Endothelial cell of umbilical vein (primary cell): ENCODE measurements around the gene ADGRL3. TPM values are rescaled to one million over a fixed set of nuclear protein-coding genes. Genes with fewer than 3 reads are reported as not detected.

Experiments used
- BruUV-seq: library from RNA; stranded (reverse); fragments of 400-500 nt; replicated peaks from 2 replicates; lab custom pipeline; 2021; lab: Mats Ljungman, UMichigan
- CTCF ChIA-PET: fragments of 300-600, 350-600 bp; sonication (Branson Sonifier 250); formaldehyde crosslinking; loops from one replicate; lab custom pipeline; 2021; ENCODE audit warnings: antibody characterized with exemption, inconsistent platforms; lab: Charles Lee
- POLR2A ChIA-PET: fragments of 300-600, 350-600 bp; sonication (Branson Sonifier 250); formaldehyde crosslinking; loops from one replicate; lab custom pipeline; 2021; ENCODE audit warnings: antibody characterized with exemption, inconsistent platforms; lab: Charles Lee
- DNase-seq: peaks from one replicate; pipeline ENCODE4 v3.0.0-alpha.2; 2011; ENCODE audit warnings: low read depth, low spot score
- FAIRE-seq: peaks from 2 replicates; lab custom pipeline; 2011; peaks lifted over from hg19 to GRCh38; lab: Jason Lieb, UNC
- H2AFZ ChIP-seq: 2 replicates; pipeline ENCODE4 v1.6.0; 2012; ENCODE audit warnings: low read depth, low read length, control low read depth, inconsistent platforms
- H3K27ac ChIP-seq: 2 replicates; pipeline ENCODE4 v1.5.1; 2011; ENCODE audit warnings: low read depth, mild to moderate bottlenecking, control low read depth, low read length, moderate library complexity; ENCODE audit not compliant: insufficient read depth
- H3K27me3 ChIP-seq, 2 experiments: 2 replicates each; pipeline versions ENCODE4 v1.6.0 to v1.6.1; 2011; ENCODE audit warnings: low read length in 2 of 2, mixed read lengths in 1 of 2; ENCODE audit not compliant: control insufficient read depth in 2 of 2, insufficient read depth in 2 of 2
- H3K36me3 ChIP-seq, 2 experiments: 2 replicates in 1 of 2; 3 replicates in 1 of 2; pipeline ENCODE4 v1.5.1; 2011; ENCODE audit warnings: low read length in 2 of 2, mild to moderate bottlenecking in 1 of 2, moderate library complexity in 1 of 2; ENCODE audit not compliant: control insufficient read depth in 2 of 2, insufficient read depth in 2 of 2; ENCODE audit errors: extremely low read depth in 1 of 2
- H3K4me1 ChIP-seq: 3 replicates; pipeline ENCODE4 v1.5.1; 2011; ENCODE audit warnings: mild to moderate bottlenecking, low read length; ENCODE audit not compliant: control insufficient read depth, insufficient read depth; ENCODE audit errors: extremely low read depth
- H3K4me2 ChIP-seq: 2 replicates; pipeline ENCODE4 v1.6.1; 2011; ENCODE audit warnings: low read length, control low read depth, mixed read lengths; ENCODE audit not compliant: insufficient read depth
- H3K4me3 ChIP-seq, 3 experiments: fragments of 200-600 bp in 1 of 3; sonication (generic), shearing (Covaris generic) in 1 of 3; replicated peaks in 1 of 3; 2 replicates each; pipeline ENCODE4 v1.5.1; 2011 to 2016; ENCODE audit warnings: control low read depth in 3 of 3, low read length in 3 of 3, mild to moderate bottlenecking in 2 of 3, inconsistent platforms in 1 of 3, low read depth in 1 of 3, moderate library complexity in 1 of 3; ENCODE audit not compliant: insufficient read depth in 1 of 3
- H3K79me2 ChIP-seq: 2 replicates; pipeline ENCODE4 v1.6.0; 2012; ENCODE audit warnings: low read length, inconsistent platforms; ENCODE audit not compliant: control insufficient read depth, insufficient read depth
- H3K9ac ChIP-seq: replicated peaks from 2 replicates; pipeline ENCODE3; 2011; ENCODE audit warnings: low read length, control low read depth; ENCODE audit not compliant: insufficient read depth; ENCODE audit errors: extremely low read depth
- H3K9me1 ChIP-seq: replicated peaks from 3 replicates; pipeline ENCODE4 v1.6.0; 2011; ENCODE audit warnings: mild to moderate bottlenecking, low read length; ENCODE audit not compliant: control insufficient read depth, insufficient read depth; ENCODE audit errors: extremely low read depth
- H3K9me3 ChIP-seq: replicated peaks from 2 replicates; pipeline ENCODE4 v1.5.1; 2012; ENCODE audit warnings: low read length, inconsistent platforms; ENCODE audit not compliant: control insufficient read depth, insufficient read depth
- H4K20me1 ChIP-seq: replicated peaks from 2 replicates; pipeline ENCODE3; 2011; ENCODE audit warnings: mild to moderate bottlenecking, low read length; ENCODE audit not compliant: control insufficient read depth, insufficient read depth; ENCODE audit errors: extremely low read depth
- CTCF ChIP-seq, 2 donors: IDR thresholded peaks; 1 replicate in 1 of 2; 2 replicates in 1 of 2; pipeline ENCODE4 v1.5.1; 2011; ENCODE audit warnings: low read length in 2 of 2, mild to moderate bottlenecking in 2 of 2, moderate library complexity in 2 of 2, control low read depth in 1 of 2, inconsistent platforms in 1 of 2, low read depth in 1 of 2; ENCODE audit not compliant: insufficient read depth in 1 of 2; ENCODE audit errors: extremely low read depth in 1 of 2
- EZH2 ChIP-seq: IDR thresholded peaks from 2 replicates; pipeline ENCODE4 v1.6.1; 2012; ENCODE audit warnings: borderline replicate concordance, low read depth, mild to moderate bottlenecking, moderate library complexity, low read length, inconsistent platforms; ENCODE audit not compliant: severe bottlenecking
- FOS ChIP-seq: IDR thresholded peaks from 2 replicates; pipeline ENCODE4 v1.6.1; 2011; ENCODE audit warnings: mild to moderate bottlenecking, low read length, moderate library complexity, borderline replicate concordance; ENCODE audit not compliant: insufficient read depth
- GATA2 ChIP-seq: IDR thresholded peaks from 2 replicates; pipeline ENCODE4 v1.7.0; 2011; ENCODE audit warnings: low read depth, mild to moderate bottlenecking, moderate library complexity, mixed read lengths, low read length; ENCODE audit not compliant: insufficient read length, insufficient read depth
- JUN ChIP-seq: IDR thresholded peaks from 2 replicates; pipeline ENCODE4 v1.6.1; 2011; ENCODE audit warnings: borderline replicate concordance, low read depth; ENCODE audit not compliant: insufficient read length, insufficient read depth
- MYC ChIP-seq: IDR thresholded peaks from one replicate; pipeline ENCODE4 v1.6.1; 2011; ENCODE audit warnings: mild to moderate bottlenecking, low read depth, low read length
- POLR2A ChIP-seq: IDR thresholded peaks from 2 replicates; pipeline ENCODE4 v1.6.1; 2012; ENCODE audit warnings: low read depth, mild to moderate bottlenecking, control low read depth, low read length
- POLR2AphosphoS5 ChIP-seq: IDR thresholded peaks from 2 replicates; pipeline ENCODE4 v1.6.1; 2012; ENCODE audit warnings: low read depth, mild to moderate bottlenecking, control low read depth, low read length, moderate library complexity; ENCODE audit not compliant: insufficient read depth
- dilution Hi-C: fragments of 300-500 bp; cut with MboI; formaldehyde crosslinking; loops from one replicate; pipeline ENCODE4 v1.15.0; 2019; ENCODE audit warnings: low sequenced_read_pairs; ENCODE audit not compliant: extremely low pct_ligation_motif_present
- intact Hi-C: fragments of 100-400 bp; cut with micrococcal nuclease; formaldehyde crosslinking; loops from one replicate; pipeline ENCODE4 v1.10.0; 2022
- polyA plus RNA-seq, 4 experiments: library from polyadenylated mRNA; depleted of rRNA in 3 of 4; stranded (reverse) in 3 of 4; unstranded in 1 of 4; fragments of >200 nt; gene quantifications; 2 replicates each; pipeline versions ENCODE4 v1.2.1 to v1.2.3, GENCODE V29; 2011 to 2012; ENCODE audit warnings: missing spikeins in 1 of 4
- total RNA-seq: library from RNA; stranded (reverse); gene quantifications from 2 replicates; pipeline ENCODE4 v1.2.3, GENCODE V29; 2021
- TF ChIP-seq, protein P1 (sequence below): IDR thresholded peaks from 2 replicates; pipeline ENCODE4 v1.6.1; 2011; ENCODE audit not compliant: insufficient read depth, insufficient read length

ADGRL3 gene
- total and polyA plus RNA-seq, 2 donors (not counting 3 experiments of a cell fraction or from before 2014, with no cell fraction given), result not detected

DNA sequence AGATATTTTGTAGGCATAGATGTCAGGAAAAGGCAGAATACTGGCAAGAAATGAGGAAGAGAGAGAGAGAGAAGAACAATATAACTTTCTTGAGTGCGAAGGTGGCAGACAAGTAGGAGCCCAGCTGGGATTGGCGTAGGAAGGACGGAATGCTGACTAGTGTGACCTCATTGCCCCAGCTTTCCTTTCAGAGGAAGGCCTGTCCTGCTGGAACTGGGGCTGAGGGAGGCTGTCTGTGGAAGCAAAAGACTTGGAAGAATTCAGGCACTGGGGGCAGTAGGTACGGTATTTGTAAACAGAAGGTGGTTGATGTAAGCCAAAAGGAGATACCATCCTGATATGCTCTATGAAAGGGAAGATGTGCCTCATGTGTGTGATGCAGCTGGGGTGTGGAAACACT lies 818.4 kb downstream of the ADGRL3 start:
- intact Hi-C loops, result no loop called here
- Histone ChIP-seq H4K20me1 (no peaks in the 10 kb centered on the region), H3K79me2 (no peaks in the 10 kb centered on the region), H3K27ac (no peak overlapping the region), H3K4me3 (no peak overlapping the region), H3K9ac (no peak overlapping the region), H3K27me3 (no peaks in the 10 kb centered on the region), H3K9me3 (no peaks in the 10 kb centered on the region), H2AFZ (no peak overlapping the region), H3K36me3 (no peaks in the 10 kb centered on the region), H3K4me1 (no peaks in the 10 kb centered on the region), H3K9me1 (no peaks in the 10 kb centered on the region), H3K4me2 (no peak overlapping the region)
- TF ChIP-seq POLR2A (no peak), POLR2AphosphoS5 (no peak), GATA2 (no peak)
- dilution Hi-C loops, result no loop called here
- DNase-seq (no peak), FAIRE-seq (no peak)
- CTCF ChIA-PET, result no interaction called here
- POLR2A ChIA-PET, result no interaction called here
- BruUV-seq, result no TSS peak

- dilution Hi-C loops, result no loop called here
- intact Hi-C loops, result no loop called here
- H3K4me2 ChIP-seq, result no peak overlapping the region
These were observed 823.5 kb downstream of the ADGRL3 start for GRCh38 chr4:62023633-62024032.

More at GRCh38 chr4:62023633-62024032, 823.5 kb downstream of the ADGRL3 start:
- H3K9me3 ChIP-seq, result no peaks in the 10 kb centered on the region
- CTCF ChIA-PET, result no interaction called here
- BruUV-seq, result no TSS peak
- TF ChIP-seq POLR2AphosphoS5 (no peak), CTCF (IDR thresholded peaks at IDR 0.05; ENCODE audit: extremely low read depth in 1 of 2, insufficient read depth in 1 of 2, low read depth in 1 of 2, low read length in 2 of 2) (no peak), FOS (no peak), EZH2 (no peak), MYC (no peak), GATA2 (no peak), JUN (no peak), POLR2A (no peak)
- TF ChIP-seq, protein P1, sequence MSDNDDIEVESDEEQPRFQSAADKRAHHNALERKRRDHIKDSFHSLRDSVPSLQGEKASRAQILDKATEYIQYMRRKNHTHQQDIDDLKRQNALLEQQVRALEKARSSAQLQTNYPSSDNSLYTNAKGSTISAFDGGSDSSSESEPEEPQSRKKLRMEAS, result no peak
- no peaks in the 10 kb centered on the region for H3K9me1 ChIP-seq
- H3K79me2 ChIP-seq, result no peaks in the 10 kb centered on the region
- H3K4me3 ChIP-seq, result no peak overlapping the region
- no peaks in the 10 kb centered on the region for H3K27me3 ChIP-seq
- no peaks in the 10 kb centered on the region for H3K4me1 ChIP-seq
- no peak for FAIRE-seq
- no peaks in the 10 kb centered on the region for H3K36me3 ChIP-seq
- H3K9ac ChIP-seq, result no peak overlapping the region
- H4K20me1 ChIP-seq, result no peaks in the 10 kb centered on the region
- no peak for DNase-seq
- H3K27ac ChIP-seq, result no peak overlapping the region
- no peak overlapping the region for H2AFZ ChIP-seq
- POLR2A ChIA-PET, result no interaction called here
